ENCODE measurements around the gene ZCCHC24.

ZCCHC24 gene

DNA sequence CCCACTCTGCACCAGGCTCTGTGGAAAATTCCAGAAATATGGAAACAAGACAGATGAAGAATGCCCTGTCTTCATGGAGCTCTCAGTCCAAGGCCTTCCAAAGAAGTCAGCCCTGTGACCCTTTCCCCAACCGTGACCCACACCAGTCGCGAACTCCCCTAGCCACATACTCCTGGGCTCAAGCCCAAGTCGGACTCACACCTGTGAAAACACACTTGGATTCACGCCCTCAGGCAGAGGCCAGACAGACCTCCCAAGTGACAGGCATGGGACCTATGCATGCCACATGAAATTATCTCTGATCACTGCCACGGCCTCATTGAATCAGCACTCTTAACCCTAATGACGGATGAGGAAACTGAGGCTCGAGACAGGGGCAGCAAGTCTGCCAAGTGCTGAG, 42.5 kb downstream of the ZCCHC24 start:
- Histone ChIP-seq H3K27ac (ENCODE audit: low read length) (no peak overlapping the region), H3K9me3 (ENCODE audit: control insufficient read depth in 2 of 2, low read length in 2 of 2) (no peaks in the 10 kb centered on the region), H3K4me1 (ENCODE audit: control insufficient read depth, insufficient read depth, low read length) (no peaks in the 10 kb centered on the region), H3K27me3 (ENCODE audit: control insufficient read depth in 1 of 2, insufficient read depth in 2 of 2, low read length in 2 of 2) (no peaks in the 10 kb centered on the region), H3K4me3 (ENCODE audit: low read length in 2 of 2) (peak overlapping the region in 1 of 2 donors; percentile 40), H3K36me3 (ENCODE audit: control insufficient read depth in 2 of 2, insufficient read depth in 2 of 2, low read length in 2 of 2) (peaks cover 0 to 2% of the 10 kb centered on the region in 2 donors), H3K9ac (ENCODE audit: low read length in 2 of 2) (no peak overlapping the region)

DNA sequence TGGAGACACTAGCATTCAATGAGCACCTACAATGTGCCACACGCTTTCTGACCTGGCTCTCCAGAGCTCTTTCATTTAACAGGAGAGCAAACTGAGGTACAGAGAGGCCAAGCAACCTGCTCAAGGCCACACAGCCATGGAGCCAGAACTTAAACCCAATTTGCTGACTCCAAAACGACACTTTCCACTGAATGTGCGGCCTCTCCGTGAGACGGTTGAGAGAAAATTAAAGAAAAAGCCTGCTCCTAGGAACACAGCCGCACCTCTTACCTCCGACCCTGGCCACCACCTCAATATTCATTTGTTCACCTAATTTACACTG, 42.8 kb downstream of the ZCCHC24 start:
- Histone ChIP-seq H3K4me1 (ENCODE audit: control insufficient read depth, insufficient read depth, low read length) (no peaks in the 10 kb centered on the region), H3K27me3 (ENCODE audit: control insufficient read depth in 1 of 2, insufficient read depth in 2 of 2, low read length in 2 of 2) (no peaks in the 10 kb centered on the region), H3K9ac (ENCODE audit: low read length in 2 of 2) (no peak overlapping the region), H3K27ac (ENCODE audit: low read length) (no peak overlapping the region), H3K36me3 (ENCODE audit: control insufficient read depth in 2 of 2, insufficient read depth in 2 of 2, low read length in 2 of 2) (peaks cover 0 to 2% of the 10 kb centered on the region in 2 donors), H3K4me3 (ENCODE audit: low read length in 2 of 2) (no peak overlapping the region), H3K9me3 (ENCODE audit: control insufficient read depth in 2 of 2, low read length in 2 of 2) (no peaks in the 10 kb centered on the region)

DNA sequence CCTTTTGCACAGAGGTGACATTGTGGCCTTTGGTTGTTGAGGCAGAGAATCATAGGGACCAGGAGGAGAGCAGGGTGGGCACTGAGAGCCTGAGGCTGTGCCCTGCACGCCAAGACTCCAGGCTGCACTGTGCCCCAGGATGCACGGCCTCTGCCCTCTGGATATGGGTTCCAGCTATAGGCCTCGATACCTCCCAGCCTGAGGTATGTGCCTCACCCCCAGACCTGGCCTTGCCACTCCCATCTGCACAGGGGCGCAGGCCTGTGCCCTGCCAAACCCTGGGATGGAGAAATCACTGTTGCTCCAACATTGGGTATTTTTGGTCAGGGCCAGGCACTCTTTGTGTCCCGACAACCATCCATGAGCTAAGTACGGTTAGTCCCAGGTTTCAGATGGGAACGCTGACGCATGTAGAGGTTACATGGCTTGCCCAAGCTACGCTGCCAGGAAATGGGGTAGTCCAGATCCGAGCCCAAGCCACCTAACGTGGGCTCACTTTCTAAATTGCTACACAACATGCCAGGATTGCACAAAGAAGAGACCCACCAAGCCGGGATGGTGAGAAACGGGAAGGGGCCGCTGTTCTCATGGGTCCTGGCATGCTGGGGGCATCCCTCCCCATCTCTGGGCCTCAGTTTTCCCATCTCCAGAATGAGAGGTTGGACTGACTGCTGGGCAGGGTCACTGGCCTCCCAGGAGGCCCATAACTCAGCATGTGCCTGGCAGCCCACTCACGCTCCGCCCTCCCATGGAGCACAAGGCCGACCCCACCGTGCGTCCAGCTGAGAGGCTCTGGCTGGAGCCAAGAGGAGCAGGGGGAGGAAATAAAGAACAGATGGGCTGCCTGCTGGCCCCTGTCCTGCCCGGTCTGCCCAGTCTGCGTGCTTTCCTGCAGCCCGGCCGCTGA, 44.2 kb downstream of the ZCCHC24 start:
- Histone ChIP-seq H3K27me3 (ENCODE audit: control insufficient read depth in 1 of 2, insufficient read depth in 2 of 2, low read length in 2 of 2) (no peaks in the 10 kb centered on the region), H3K9ac (ENCODE audit: low read length in 2 of 2) (peak overlapping the region; percentile 21 to 40), H3K4me1 (ENCODE audit: control insufficient read depth, insufficient read depth, low read length) (no peaks in the 10 kb centered on the region), H3K9me3 (ENCODE audit: control insufficient read depth in 2 of 2, low read length in 2 of 2) (no peaks in the 10 kb centered on the region), H3K27ac (ENCODE audit: low read length) (peak overlapping the region; percentile 97), H3K36me3 (ENCODE audit: control insufficient read depth in 2 of 2, insufficient read depth in 2 of 2, low read length in 2 of 2) (peaks cover 0 to 2% of the 10 kb centered on the region in 2 donors), H3K4me3 (ENCODE audit: low read length in 2 of 2) (no peak overlapping the region)

DNA sequence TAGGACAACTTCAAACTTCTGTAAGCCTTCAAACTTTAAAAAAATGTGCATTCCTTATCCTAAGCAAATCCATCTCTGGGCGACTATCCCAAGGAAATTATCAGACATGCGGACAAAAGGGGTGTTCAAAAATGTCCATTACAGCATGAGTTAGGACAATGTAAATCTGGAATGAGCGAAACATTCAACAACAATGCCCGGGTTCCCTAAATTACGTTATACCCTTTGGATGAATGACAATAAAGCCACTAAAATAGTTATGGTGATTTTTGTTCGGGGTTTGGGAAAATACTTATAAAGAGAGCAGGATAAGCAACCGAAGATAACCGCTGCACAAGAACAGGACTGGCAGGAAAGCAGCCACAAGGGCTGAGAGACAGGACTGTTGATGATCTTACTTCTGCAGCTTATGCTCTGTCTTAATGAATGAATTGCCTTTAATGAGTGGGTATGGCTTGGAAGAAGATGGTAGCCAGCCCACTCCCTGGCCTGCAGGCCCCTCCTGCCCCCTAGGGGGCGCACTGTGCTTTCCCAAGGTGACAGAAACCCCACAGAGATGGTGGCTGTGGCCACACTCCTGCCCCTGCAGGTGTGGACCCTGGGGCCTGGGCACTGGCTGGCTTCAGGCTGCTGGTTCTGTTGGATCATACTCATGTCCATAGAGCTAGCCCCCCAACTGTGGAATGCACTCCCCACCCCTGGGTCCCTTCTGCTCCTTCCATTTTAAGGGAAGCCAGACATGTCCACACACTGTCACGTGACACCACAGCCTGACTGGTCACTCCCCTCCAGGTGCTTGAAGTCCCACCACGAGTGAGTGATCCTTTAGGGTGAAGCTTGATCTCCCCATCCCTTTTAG, 45.0 kb downstream of the ZCCHC24 start:
- H3K27ac ChIP-seq (ENCODE audit: low read length), result peak overlapping the region; percentile 97
- H3K4me3 ChIP-seq (ENCODE audit: low read length in 2 of 2), result peak overlapping the region in 1 of 2 donors; percentile 52
- H3K4me1 ChIP-seq (ENCODE audit: control insufficient read depth, insufficient read depth, low read length), result no peaks in the 10 kb centered on the region

DNA sequence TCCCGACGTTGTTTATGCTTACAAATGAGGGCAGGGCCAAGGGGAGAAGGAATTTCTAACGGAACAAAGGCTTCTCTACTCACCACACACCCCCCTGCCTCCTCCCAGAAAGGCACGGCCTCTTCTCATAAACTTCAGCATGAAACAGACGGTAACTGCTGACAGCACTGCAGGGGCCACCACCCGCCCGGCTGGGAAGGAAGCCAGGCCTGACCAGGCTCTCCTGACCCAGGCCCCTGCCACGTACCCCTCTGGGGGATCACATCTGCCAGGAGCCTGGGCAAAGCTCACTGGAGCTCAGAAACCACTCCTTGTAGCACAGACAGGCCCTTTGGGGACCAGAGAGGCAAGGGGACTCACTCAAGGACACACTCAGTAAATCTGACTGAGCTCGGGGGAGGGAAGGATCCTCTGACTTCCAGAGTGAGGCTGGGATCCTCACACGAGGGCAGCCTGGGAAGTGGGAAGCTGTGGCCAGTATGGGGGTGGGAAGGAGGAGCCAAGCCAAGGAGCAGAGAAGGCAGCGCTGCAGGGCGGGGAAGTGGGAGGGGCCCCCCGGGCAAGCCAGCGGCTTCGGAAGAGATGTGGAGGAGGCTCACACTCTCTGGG, 46.1 kb downstream of the ZCCHC24 start:
- Histone ChIP-seq H3K4me3 (ENCODE audit: low read length in 2 of 2) (peak overlapping the region in 1 of 2 donors; percentile 55), H3K4me1 (ENCODE audit: control insufficient read depth, insufficient read depth, low read length) (no peaks in the 10 kb centered on the region), H3K9ac (ENCODE audit: low read length in 2 of 2) (peak overlapping the region; percentile 64 to 68)

More for the DNA sequence above, 45.0 kb downstream of the ZCCHC24 start:
- no peaks in the 10 kb centered on the region for H3K27me3 ChIP-seq (ENCODE audit: control insufficient read depth in 1 of 2, insufficient read depth in 2 of 2, low read length in 2 of 2)
- H3K9me3 ChIP-seq (ENCODE audit: control insufficient read depth in 2 of 2, low read length in 2 of 2), result no peaks in the 10 kb centered on the region
- H3K9ac ChIP-seq (ENCODE audit: low read length in 2 of 2), result peak overlapping the region in 1 of 2 donors; percentile 2
- H3K36me3 ChIP-seq (ENCODE audit: control insufficient read depth in 2 of 2, insufficient read depth in 2 of 2, low read length in 2 of 2), result peaks cover 0 to 2% of the 10 kb centered on the region in 2 donors

DNA sequence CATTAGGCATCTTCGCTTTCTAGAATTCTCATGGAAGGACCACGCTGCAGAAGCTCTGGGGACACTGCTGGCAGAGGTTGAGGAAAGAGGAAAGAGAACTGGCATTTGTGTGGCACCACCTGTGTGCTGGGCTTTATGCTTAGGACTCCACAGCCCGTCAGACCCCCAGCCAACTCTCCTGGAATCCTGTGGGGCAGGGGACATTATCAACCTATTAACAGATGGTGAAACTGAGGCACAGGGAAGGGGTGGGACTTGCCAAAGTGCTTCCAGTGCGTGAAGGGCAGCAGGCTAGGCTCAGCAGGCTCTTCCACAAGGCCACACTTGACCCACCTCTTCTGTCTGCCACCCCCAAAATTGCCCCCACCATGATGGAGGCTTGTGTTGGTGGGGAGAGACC, 46.8 kb downstream of the ZCCHC24 start:
- peaks cover 7% of the 10 kb centered on the region for H3K4me1 ChIP-seq (ENCODE audit: control insufficient read depth, insufficient read depth, low read length)
- H3K36me3 ChIP-seq (ENCODE audit: control insufficient read depth in 2 of 2, insufficient read depth in 2 of 2, low read length in 2 of 2), result peaks cover 7 to 8% of the 10 kb centered on the region in 2 donors
- no peaks in the 10 kb centered on the region for H3K27me3 ChIP-seq (ENCODE audit: control insufficient read depth in 1 of 2, insufficient read depth in 2 of 2, low read length in 2 of 2)
- no peaks in the 10 kb centered on the region for H3K9me3 ChIP-seq (ENCODE audit: control insufficient read depth in 2 of 2, low read length in 2 of 2)
- H3K9ac ChIP-seq (ENCODE audit: low read length in 2 of 2), result peak overlapping the region; percentile 64 to 68
- peak overlapping the region in 1 of 2 donors; percentile 55 for H3K4me3 ChIP-seq (ENCODE audit: low read length in 2 of 2)
- peak overlapping the region; percentile 97 for H3K27ac ChIP-seq (ENCODE audit: low read length)

More for the DNA sequence above, 46.1 kb downstream of the ZCCHC24 start:
- H3K36me3 ChIP-seq (ENCODE audit: control insufficient read depth in 2 of 2, insufficient read depth in 2 of 2, low read length in 2 of 2), result peaks cover 0 to 2% of the 10 kb centered on the region in 2 donors
- H3K27me3 ChIP-seq (ENCODE audit: control insufficient read depth in 1 of 2, insufficient read depth in 2 of 2, low read length in 2 of 2), result no peaks in the 10 kb centered on the region
- H3K9me3 ChIP-seq (ENCODE audit: control insufficient read depth in 2 of 2, low read length in 2 of 2), result no peaks in the 10 kb centered on the region
- peak overlapping the region; percentile 97 for H3K27ac ChIP-seq (ENCODE audit: low read length)

DNA sequence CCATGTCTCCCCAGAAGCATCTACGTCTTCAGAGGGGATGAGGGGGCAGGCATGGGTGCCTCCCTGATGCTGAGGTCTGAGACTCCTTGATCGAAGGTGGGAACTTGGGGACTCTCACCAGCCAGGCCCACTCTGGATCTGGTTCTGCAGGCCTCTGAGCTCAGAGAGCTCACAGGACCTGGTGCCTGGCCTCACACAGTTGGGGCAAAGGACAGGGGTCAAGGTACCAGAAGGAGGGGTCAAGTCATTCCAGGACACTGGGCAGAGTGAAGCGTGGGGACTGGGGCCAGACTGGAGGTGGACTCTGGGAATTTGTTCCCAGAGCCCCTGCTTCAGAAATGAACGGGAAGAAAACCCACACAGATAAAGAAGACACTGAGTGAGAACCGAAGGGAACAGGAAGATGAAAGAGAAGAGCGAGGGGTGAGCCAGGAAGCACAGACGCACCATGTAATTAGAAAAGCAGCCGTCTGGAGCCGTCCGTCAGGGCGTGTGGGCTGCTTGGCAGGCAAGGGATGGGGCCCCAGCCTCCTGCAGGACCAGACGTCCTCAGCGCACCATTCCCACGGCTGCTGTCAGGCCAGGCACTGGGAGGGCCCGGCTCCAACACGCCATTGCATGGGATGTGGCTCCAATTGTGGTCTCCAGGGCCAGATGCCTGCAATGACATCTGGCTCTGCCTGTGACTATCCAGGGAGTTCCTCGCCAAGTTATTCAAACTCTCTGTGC, 47.7 kb downstream of the ZCCHC24 start:
- Histone ChIP-seq H3K9ac (ENCODE audit: low read length in 2 of 2) (peak overlapping the region; percentile 36 to 64), H3K4me3 (ENCODE audit: low read length in 2 of 2) (peak overlapping the region in 1 of 2 donors; percentile 35), H3K9me3 (ENCODE audit: control insufficient read depth in 2 of 2, low read length in 2 of 2) (no peaks in the 10 kb centered on the region), H3K27me3 (ENCODE audit: control insufficient read depth in 1 of 2, insufficient read depth in 2 of 2, low read length in 2 of 2) (no peaks in the 10 kb centered on the region), H3K27ac (ENCODE audit: low read length) (peak overlapping the region; percentile 97), H3K36me3 (ENCODE audit: control insufficient read depth in 2 of 2, insufficient read depth in 2 of 2, low read length in 2 of 2) (peaks cover 10 to 14% of the 10 kb centered on the region in 2 donors), H3K4me1 (ENCODE audit: control insufficient read depth, insufficient read depth, low read length) (peaks cover 11% of the 10 kb centered on the region)

DNA sequence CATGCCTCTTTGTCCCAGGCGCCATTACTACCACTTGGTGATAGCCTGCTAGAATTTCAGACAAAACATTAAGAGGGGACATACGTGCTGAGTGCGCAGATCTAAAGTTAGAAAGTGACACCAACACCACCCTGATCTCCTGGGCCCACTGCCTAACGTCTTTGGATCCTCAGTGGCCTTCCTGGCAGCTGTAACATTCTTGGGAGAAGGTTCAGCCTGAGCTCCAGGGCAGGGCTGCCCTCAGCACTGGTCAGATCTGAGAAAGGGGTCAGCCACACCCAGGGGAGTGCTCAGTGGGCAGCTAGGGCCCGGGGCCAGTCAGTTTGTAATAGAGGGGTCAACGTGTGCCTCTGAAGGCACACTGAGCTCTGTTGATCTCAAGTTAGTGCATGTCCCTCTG, 48.4 kb downstream of the ZCCHC24 start:
- Histone ChIP-seq H3K27ac (ENCODE audit: low read length) (peak overlapping the region; percentile 97), H3K27me3 (ENCODE audit: control insufficient read depth in 1 of 2, insufficient read depth in 2 of 2, low read length in 2 of 2) (no peaks in the 10 kb centered on the region), H3K36me3 (ENCODE audit: control insufficient read depth in 2 of 2, insufficient read depth in 2 of 2, low read length in 2 of 2) (peaks cover 10 to 16% of the 10 kb centered on the region in 2 donors), H3K4me1 (ENCODE audit: control insufficient read depth, insufficient read depth, low read length) (peaks cover 17% of the 10 kb centered on the region), H3K9ac (ENCODE audit: low read length in 2 of 2) (peak overlapping the region; percentile 42 to 64), H3K4me3 (ENCODE audit: low read length in 2 of 2) (peak overlapping the region in 1 of 2 donors; percentile 15), H3K9me3 (ENCODE audit: control insufficient read depth in 2 of 2, low read length in 2 of 2) (no peaks in the 10 kb centered on the region)

DNA sequence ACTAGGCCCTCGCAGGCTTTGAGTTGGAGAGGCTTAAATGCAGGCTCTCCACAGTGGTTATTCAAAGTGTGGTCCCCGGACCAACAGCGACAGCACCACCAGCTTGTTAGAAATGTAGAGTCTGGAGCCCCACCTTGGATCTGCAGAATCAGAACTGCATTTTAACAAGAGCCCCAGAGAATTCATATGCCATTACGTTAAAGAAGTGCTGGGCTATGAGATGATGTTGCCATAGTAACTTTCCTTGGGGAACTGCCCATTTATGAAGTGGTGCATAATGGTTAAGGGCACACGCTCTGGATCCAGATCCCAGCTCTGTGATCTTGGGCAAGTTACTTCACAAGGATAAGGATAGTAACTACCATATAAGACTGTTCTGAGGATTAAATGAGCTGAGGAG, 48.9 kb downstream of the ZCCHC24 start:
- Histone ChIP-seq H3K36me3 (ENCODE audit: control insufficient read depth in 2 of 2, insufficient read depth in 2 of 2, low read length in 2 of 2) (peaks cover 10 to 16% of the 10 kb centered on the region in 2 donors), H3K9ac (ENCODE audit: low read length in 2 of 2) (peak overlapping the region in 1 of 2 donors; percentile 64), H3K4me1 (ENCODE audit: control insufficient read depth, insufficient read depth, low read length) (peaks cover 22% of the 10 kb centered on the region), H3K27ac (ENCODE audit: low read length) (peak overlapping the region; percentile 97), H3K9me3 (ENCODE audit: control insufficient read depth in 2 of 2, low read length in 2 of 2) (no peaks in the 10 kb centered on the region), H3K4me3 (ENCODE audit: low read length in 2 of 2) (peak overlapping the region in 1 of 2 donors; percentile 3), H3K27me3 (ENCODE audit: control insufficient read depth in 1 of 2, insufficient read depth in 2 of 2, low read length in 2 of 2) (no peaks in the 10 kb centered on the region)

DNA sequence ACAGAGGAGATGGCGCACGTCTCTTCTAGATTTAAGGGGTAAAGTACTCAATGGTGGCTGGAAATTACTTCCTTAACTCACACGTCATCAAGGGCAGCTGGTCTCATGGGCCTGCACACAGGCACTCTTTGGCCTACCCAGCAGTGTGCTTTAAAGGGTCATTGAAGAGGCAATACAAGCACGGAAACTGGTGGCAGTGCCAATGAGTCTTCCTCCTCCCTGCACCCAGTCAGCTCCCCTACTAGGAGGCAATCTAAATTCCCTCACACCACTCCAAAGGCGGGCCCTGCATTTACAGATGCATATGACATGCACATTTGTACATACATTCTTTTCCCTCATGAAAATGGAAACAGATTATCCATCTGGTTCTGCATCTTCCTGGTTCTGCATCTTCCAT, 50.8 kb downstream of the ZCCHC24 start:
- peaks cover 10 to 16% of the 10 kb centered on the region in 2 donors for H3K36me3 ChIP-seq (ENCODE audit: control insufficient read depth in 2 of 2, insufficient read depth in 2 of 2, low read length in 2 of 2)
- H3K4me3 ChIP-seq (ENCODE audit: low read length in 2 of 2), result no peak overlapping the region
- H3K9ac ChIP-seq (ENCODE audit: low read length in 2 of 2), result no peak overlapping the region
- peaks cover 38% of the 10 kb centered on the region for H3K4me1 ChIP-seq (ENCODE audit: control insufficient read depth, insufficient read depth, low read length)
- no peaks in the 10 kb centered on the region for H3K9me3 ChIP-seq (ENCODE audit: control insufficient read depth in 2 of 2, low read length in 2 of 2)
- no peaks in the 10 kb centered on the region for H3K27me3 ChIP-seq (ENCODE audit: control insufficient read depth in 1 of 2, insufficient read depth in 2 of 2, low read length in 2 of 2)
- H3K27ac ChIP-seq (ENCODE audit: low read length), result peak overlapping the region; percentile 18
